HUES48 (cell line): Measurements from ENCODE around the gene QKI.

Source experiments
- H3K27ac ChIP-seq: one replicate; pipeline ENCODE4 v1.7.0; 2013; ENCODE audit warnings: low read depth, low read length, inconsistent platforms
- H3K27me3 ChIP-seq: 2 replicates; pipeline ENCODE4 v1.6.1; 2013; ENCODE audit warnings: mild to moderate bottlenecking, low read length; ENCODE audit not compliant: control insufficient read depth, insufficient read depth
- H3K36me3 ChIP-seq: 2 replicates; pipeline ENCODE4 v1.6.1; 2013; ENCODE audit warnings: low read length; ENCODE audit not compliant: control insufficient read depth, insufficient read depth
- H3K4me1 ChIP-seq: 2 replicates; pipeline ENCODE4 v1.6.1; 2013; ENCODE audit warnings: mild to moderate bottlenecking, low read length; ENCODE audit not compliant: control insufficient read depth, insufficient read depth
- H3K4me3 ChIP-seq: 2 replicates; pipeline ENCODE4 v1.5.1; 2013; ENCODE audit warnings: mild to moderate bottlenecking, low read depth, low read length
- H3K9ac ChIP-seq: 2 replicates; pipeline ENCODE4 v1.6.1; 2013; ENCODE audit warnings: mild to moderate bottlenecking, low read depth, low read length, moderate library complexity
- H3K9me3 ChIP-seq: 2 replicates; pipeline ENCODE4 v1.6.1; 2013; ENCODE audit warnings: low read length; ENCODE audit not compliant: control insufficient read depth, insufficient read depth

Gene QKI

GRCh38 chr6:163530406-163530805, 115.9 kb downstream of the QKI start:
- Histone ChIP-seq H3K9ac (no peak overlapping the region), H3K27ac (no peak overlapping the region), H3K4me1 (peaks cover 39% of the 10 kb centered on the region; the same call in 1 of the 2 replicates), H3K4me3 (no peak overlapping the region), H3K9me3 (no peaks in the 10 kb centered on the region), H3K27me3 (no peaks in the 10 kb centered on the region), H3K36me3 (no peaks in the 10 kb centered on the region)

GRCh38 chr6:163531122-163531521, 116.6 kb downstream of the QKI start:
- 0 out of 2 replicates have a peak, but pooled peaks cover 3% of the 10 kb centered on the region for H3K36me3 ChIP-seq
- no peak overlapping the region for H3K9ac ChIP-seq
- no peaks in the 10 kb centered on the region for H3K27me3 ChIP-seq
- no peak overlapping the region for H3K27ac ChIP-seq
- no peak overlapping the region for H3K4me3 ChIP-seq
- peaks cover 38% of the 10 kb centered on the region; the same call in 1 of the 2 replicates for H3K4me1 ChIP-seq
- no peaks in the 10 kb centered on the region for H3K9me3 ChIP-seq

DNA sequence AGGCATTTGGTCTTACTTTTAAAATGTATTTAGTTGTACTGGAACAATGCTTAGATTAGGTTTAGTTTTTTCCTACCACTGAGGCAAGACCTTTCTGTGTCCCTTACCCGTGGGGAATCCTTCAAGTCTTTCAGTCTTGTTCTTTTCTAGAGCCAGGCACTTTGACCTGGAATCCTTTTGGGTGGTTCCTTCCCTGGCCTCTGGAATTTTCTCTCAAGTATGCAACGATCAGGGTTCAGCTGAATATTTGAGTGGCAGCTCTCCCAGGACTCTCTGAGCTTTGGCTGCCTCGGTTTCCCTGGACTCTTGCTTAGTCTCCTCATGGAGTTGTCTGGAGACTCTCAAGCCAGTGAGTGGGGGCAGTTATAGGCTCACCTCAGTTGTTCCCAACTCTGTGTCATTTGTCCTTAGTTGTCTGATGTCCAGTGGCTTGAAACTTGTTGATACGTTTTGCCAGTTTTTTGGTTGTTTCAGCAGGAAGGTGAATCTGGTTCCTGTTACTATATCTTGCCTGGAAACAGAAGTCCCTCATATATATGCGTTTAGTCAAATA, 118.1 kb downstream of the QKI start:
- no peak overlapping the region for H3K9ac ChIP-seq
- H3K4me1 ChIP-seq: peaks cover 27% of the 10 kb centered on the region
- no peaks in the 10 kb centered on the region for H3K9me3 ChIP-seq
- H3K4me3 ChIP-seq: no peak overlapping the region
- H3K27me3 ChIP-seq: no peaks in the 10 kb centered on the region
- no peak overlapping the region for H3K27ac ChIP-seq
- peaks cover 7% of the 10 kb centered on the region; the same call in 1 of the 2 replicates for H3K36me3 ChIP-seq

GRCh38 chr6:163533443-163533842, 118.9 kb downstream of the QKI start:
- H3K27ac ChIP-seq: no peak overlapping the region
- no peak overlapping the region for H3K4me3 ChIP-seq
- no peaks in the 10 kb centered on the region for H3K27me3 ChIP-seq
- no peaks in the 10 kb centered on the region for H3K9me3 ChIP-seq
- H3K9ac ChIP-seq: no peak overlapping the region
- peaks cover 7% of the 10 kb centered on the region; the same call in 1 of the 2 replicates for H3K36me3 ChIP-seq
- H3K4me1 ChIP-seq: peaks cover 28% of the 10 kb centered on the region

DNA sequence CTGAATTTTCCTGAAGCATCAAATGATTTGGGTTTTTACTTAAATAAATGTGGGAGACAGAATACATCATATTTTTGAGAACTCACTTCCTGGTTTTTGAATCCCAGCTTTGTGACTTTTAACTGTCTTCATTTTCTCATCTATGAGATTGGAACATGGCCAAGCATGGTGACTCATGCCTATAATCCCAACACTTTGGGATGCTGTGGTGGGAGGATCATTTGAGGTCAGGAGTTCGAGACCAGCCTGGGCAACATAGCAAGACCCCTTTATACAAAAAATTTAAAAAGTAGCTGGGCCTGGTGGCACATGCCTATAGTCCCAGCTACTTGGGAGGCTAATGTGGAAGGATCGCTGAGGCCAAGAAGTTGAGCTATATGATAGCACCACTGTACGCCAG, 122.3 kb downstream of the QKI start:
- Histone ChIP-seq H3K9ac (no peak overlapping the region), H3K36me3 (peaks cover 7% of the 10 kb centered on the region; the same call in 1 of the 2 replicates), H3K27ac (no peak overlapping the region), H3K9me3 (no peaks in the 10 kb centered on the region), H3K4me1 (peaks cover 59% of the 10 kb centered on the region), H3K27me3 (no peaks in the 10 kb centered on the region), H3K4me3 (no peak overlapping the region)

GRCh38 chr6:163538331-163538730, 123.8 kb downstream of the QKI start:
- Histone ChIP-seq H3K27ac (peak overlapping the region; percentile 58), H3K9me3 (no peaks in the 10 kb centered on the region), H3K27me3 (no peaks in the 10 kb centered on the region), H3K36me3 (peaks cover 7% of the 10 kb centered on the region; the same call in 1 of the 2 replicates), H3K4me1 (peaks cover 68% of the 10 kb centered on the region), H3K9ac (no peak overlapping the region), H3K4me3 (no peak overlapping the region)

- no peak overlapping the region for H3K9ac ChIP-seq
- H3K36me3 ChIP-seq: peaks cover 7% of the 10 kb centered on the region; the same call in 1 of the 2 replicates
- H3K4me1 ChIP-seq: peaks cover 69% of the 10 kb centered on the region
- H3K27ac ChIP-seq: peak overlapping the region; percentile 58
- no peaks in the 10 kb centered on the region for H3K9me3 ChIP-seq
- no peaks in the 10 kb centered on the region for H3K27me3 ChIP-seq
- no peak overlapping the region for H3K4me3 ChIP-seq
These were observed 124.7 kb downstream of the QKI start for GRCh38 chr6:163539101-163539762.

DNA sequence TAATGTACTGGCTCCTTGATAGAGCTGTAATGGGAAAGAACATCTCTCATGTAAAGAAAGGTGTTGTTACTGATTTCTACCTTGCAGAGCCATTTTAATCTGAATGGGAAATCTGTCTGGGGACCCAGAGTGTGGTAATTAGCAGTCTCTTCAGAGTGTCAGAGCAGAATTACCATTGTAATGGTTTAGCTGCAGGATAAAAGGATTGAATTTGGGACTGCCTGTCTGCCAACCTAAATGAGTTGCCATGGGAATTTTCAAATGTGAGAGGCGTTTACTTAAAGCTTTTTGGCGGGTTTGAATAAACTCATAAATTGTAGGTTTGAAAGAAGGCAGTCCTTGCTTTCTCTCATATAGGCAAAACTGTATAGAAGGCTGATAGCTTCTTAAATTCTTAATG, 128.8 kb downstream of the QKI start:
- no peak overlapping the region for H3K9ac ChIP-seq
- H3K9me3 ChIP-seq: no peaks in the 10 kb centered on the region
- peak overlapping the region; percentile 47 for H3K4me3 ChIP-seq
- H3K27me3 ChIP-seq: no peaks in the 10 kb centered on the region
- H3K4me1 ChIP-seq: peaks cover 72% of the 10 kb centered on the region
- H3K27ac ChIP-seq: peak overlapping the region; percentile 93
- H3K36me3 ChIP-seq: 0 out of 2 replicates have a peak, but pooled peaks cover 3% of the 10 kb centered on the region

DNA sequence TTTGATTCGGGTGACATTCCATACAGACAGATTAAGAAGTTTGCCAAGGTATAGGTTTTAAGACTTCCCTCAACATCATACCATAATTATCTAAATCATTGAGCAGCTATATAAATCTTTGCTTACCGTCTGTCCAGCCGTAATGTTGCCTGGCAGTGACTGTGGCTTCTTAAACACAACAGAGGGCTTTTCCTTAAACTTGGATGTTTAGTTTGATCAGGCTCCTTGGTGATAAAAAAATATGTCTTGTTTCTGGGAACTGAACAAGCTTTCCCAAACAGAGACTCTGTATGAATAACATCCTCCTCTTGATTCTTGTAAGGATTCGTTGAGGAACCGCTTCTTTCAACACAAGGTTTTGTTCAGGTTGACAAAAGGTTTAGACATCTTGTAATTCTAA, 130.9 kb downstream of the QKI start:
- peaks cover 58% of the 10 kb centered on the region for H3K4me1 ChIP-seq

DNA sequence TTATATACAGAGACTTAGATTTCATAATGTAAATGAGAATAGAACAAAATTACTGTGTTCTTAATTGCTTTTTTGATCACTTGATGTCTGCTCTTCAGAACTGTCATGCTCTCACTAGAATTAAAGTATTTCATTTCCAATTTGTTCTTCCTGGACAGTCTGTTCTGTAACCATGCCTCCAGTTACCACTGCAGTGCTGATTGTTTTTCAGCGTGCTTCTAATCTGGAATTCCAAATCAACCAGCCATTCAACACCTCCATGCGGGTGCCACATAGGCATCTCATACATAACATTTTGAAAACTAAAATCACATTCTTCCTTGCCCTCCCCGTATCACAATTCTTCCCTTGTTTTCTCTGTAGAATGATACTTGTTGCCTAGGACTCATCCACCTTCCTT, 132.8 kb downstream of the QKI start:
- H3K36me3 ChIP-seq: peaks cover 7% of the 10 kb centered on the region; the same call in 1 of the 2 replicates
- no peak overlapping the region for H3K4me3 ChIP-seq
- peaks cover 39% of the 10 kb centered on the region for H3K4me1 ChIP-seq
- H3K9me3 ChIP-seq: no peaks in the 10 kb centered on the region
- no peak overlapping the region for H3K9ac ChIP-seq
- no peaks in the 10 kb centered on the region for H3K27me3 ChIP-seq
- H3K27ac ChIP-seq: no peak overlapping the region

More for the DNA sequence above, 130.9 kb downstream of the QKI start:
- H3K9me3 ChIP-seq: no peaks in the 10 kb centered on the region
- 0 out of 2 replicates have a peak, but pooled peaks cover 3% of the 10 kb centered on the region for H3K36me3 ChIP-seq
- no peak overlapping the region for H3K27ac ChIP-seq
- H3K27me3 ChIP-seq: no peaks in the 10 kb centered on the region
- H3K4me3 ChIP-seq: no peak overlapping the region
- H3K9ac ChIP-seq: no peak overlapping the region

GRCh38 chr6:163548624-163549023, 134.1 kb downstream of the QKI start:
- no peak overlapping the region for H3K4me3 ChIP-seq
- H3K9me3 ChIP-seq: no peaks in the 10 kb centered on the region
- peaks cover 25% of the 10 kb centered on the region for H3K4me1 ChIP-seq
- H3K27me3 ChIP-seq: no peaks in the 10 kb centered on the region
- no peak overlapping the region for H3K27ac ChIP-seq
- H3K36me3 ChIP-seq: peaks cover 7% of the 10 kb centered on the region; the same call in 1 of the 2 replicates
- no peak overlapping the region for H3K9ac ChIP-seq
